ENCODE results near the gene CYB5D1.

DNA sequence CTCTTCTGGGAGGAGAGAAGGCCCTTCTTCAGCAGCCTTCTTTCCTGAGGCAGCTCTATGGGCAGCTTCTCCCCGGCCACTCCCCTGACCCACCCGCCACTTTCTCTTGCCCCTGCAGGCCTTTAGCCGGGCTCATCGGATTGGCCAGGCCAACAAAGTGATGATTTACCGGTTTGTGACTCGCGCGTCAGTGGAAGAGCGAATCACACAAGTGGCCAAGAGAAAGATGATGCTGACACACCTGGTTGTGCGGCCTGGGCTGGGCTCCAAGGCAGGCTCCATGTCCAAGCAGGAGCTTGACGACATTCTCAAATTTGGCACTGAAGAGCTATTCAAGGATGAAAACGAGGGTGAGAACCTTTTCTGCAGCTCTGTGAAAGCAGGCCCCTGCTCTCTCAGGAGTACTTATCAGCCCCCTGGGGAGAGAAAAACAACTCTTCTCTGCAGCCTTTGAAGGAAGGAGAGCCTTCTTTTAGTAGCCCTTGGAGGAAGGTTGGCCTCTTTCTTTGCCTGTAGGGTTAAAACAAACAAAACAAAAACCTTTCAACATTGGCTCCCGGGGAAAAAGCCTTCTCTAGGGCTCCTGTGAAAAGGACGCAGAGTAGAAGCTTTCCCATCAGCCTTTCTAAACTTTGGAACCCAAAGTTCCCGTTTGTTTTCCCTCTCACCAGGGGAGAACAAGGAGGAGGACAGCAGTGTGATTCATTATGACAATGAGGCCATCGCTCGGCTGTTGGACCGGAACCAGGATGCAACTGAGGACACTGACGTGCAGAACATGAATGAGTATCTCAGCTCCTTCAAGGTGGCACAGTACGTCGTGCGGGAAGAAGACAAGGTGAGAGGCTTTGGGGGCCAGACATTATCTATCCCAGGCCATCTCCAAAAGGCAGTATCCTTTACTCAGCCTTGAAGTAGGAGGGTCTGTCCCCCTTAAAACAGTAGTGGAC, 45.6 kb downstream of the CYB5D1 start:
- TF ChIP-seq CTCF (IDR thresholded peaks at IDR 0.05) (no peak), POLR2A (IDR thresholded peaks at IDR 0.05) (no peak)

All from prostate gland (tissue), 2 donors.